ENCODE measurements around the gene KIF22. TPM values are rescaled to one million over a fixed set of nuclear protein-coding genes. Genes with fewer than 3 reads are reported as not detected.

KIF22 gene
- 100 to 1,000 TPM in 1 of 2 donors, 10 to 100 TPM in 1; 94.7 to 130 TPM for total RNA-seq
- 146 TPM for polyA plus RNA-seq (2013, experiment 1 of 2)
- polyA plus RNA-seq (2013, experiment 2 of 2): 138 TPM
- long read RNA-seq, experiment 1, transcript KIF22-201 (14 exons, 2,113 nt): major isoform, 33 of 69 reads
- long read RNA-seq, experiment 1, partial matches to known transcripts: 26 of 69 reads
- long read RNA-seq, experiment 1, other reads (novel, unspliced or antisense): 10 of 69 reads
- long read RNA-seq, experiment 2, transcript KIF22-201 (14 exons, 2,113 nt): major isoform, 254 of 331 reads
- long read RNA-seq, experiment 2, partial matches to known transcripts: 21 of 331 reads
- long read RNA-seq, experiment 2, other reads (novel, unspliced or antisense): 56 of 331 reads
- long read RNA-seq, experiment 3, transcript KIF22-201 (14 exons, 2,113 nt): major isoform, 577 of 684 reads
- long read RNA-seq, experiment 3, partial matches to known transcripts: 29 of 684 reads
- long read RNA-seq, experiment 3, other reads (novel, unspliced or antisense): 78 of 684 reads
- long read RNA-seq, experiment 4, transcript KIF22-201 (14 exons, 2,113 nt): major isoform, 118 of 140 reads
- long read RNA-seq, experiment 4, partial matches to known transcripts: 14 of 140 reads
- long read RNA-seq, experiment 4, other reads (novel, unspliced or antisense): 8 of 140 reads

- Histone ChIP-seq H3K9me3 (ENCODE audit: control insufficient read depth, low read length) (no peaks in the 10 kb centered on the region), H3K4me1 (ENCODE audit: control insufficient read depth, insufficient read depth, low read length) (no peaks in the 10 kb centered on the region), H3K27me3 (ENCODE audit: control insufficient read depth, insufficient read depth, low read length, poor library complexity, severe bottlenecking) (no peaks in the 10 kb centered on the region), H3K4me3 (ENCODE audit: low read length) (peak within 1 kb of the TSS; percentile 97), H3K9ac (ENCODE audit: extremely low read depth, low read length, poor library complexity, severe bottlenecking) (peak within 1 kb of the TSS; percentile 86), H3K27ac (ENCODE audit: low read depth, low read length) (peak within 1 kb of the TSS; percentile 78), H3K36me3 (ENCODE audit: control insufficient read depth, insufficient read depth, low read length) (peaks cover 15% of the 10 kb centered on the region)
- WGBS, 2 experiments (ENCODE audit: insufficient coverage in 1 of 2, insufficient read length in 1 of 2): 1 to 3% methylated on average over 34 to 67 of the region's 67 CpGs
- peak; percentile 83 for TF ChIP-seq CTCF (conservative IDR thresholded peaks at IDR 0.05)
- Mint-ChIP-seq H3K4me1 (peaks cover 18% of the 10 kb centered on the region), H3K27me3 (ENCODE audit: insufficient read depth) (peaks cover 7% of the 10 kb centered on the region), H3K36me3 (ENCODE audit: low read depth) (peaks cover 18% of the 10 kb centered on the region), H3K4me3 (peak within 1 kb of the TSS; percentile 99), H3K9me3 (no peaks in the 10 kb centered on the region), H3K27ac (peak within 1 kb of the TSS; percentile 99)
- peak; percentile 100 for DNase-seq
Observed at GRCh38 chr16:29790183-29790948, at the start of gene KIF22. TSS of gene KIF22 (plus strand) at chr16:29790751. CDS start at chr16:29790760, 9 bp downstream.

- TF ChIP-seq CTCF (conservative IDR thresholded peaks at IDR 0.05): no peak
- Mint-ChIP-seq H3K27me3 (ENCODE audit: insufficient read depth) (no peaks in the 10 kb centered on the region), H3K4me3 (no peak overlapping the region), H3K4me1 (peaks cover 20% of the 10 kb centered on the region), H3K27ac (no peak overlapping the region), H3K36me3 (ENCODE audit: low read depth) (peaks cover 3% of the 10 kb centered on the region), H3K9me3 (peaks cover 6% of the 10 kb centered on the region)
- H3K27me3 ChIP-seq (ENCODE audit: control insufficient read depth, insufficient read depth, low read length, poor library complexity, severe bottlenecking): no peaks in the 10 kb centered on the region
- no peaks in the 10 kb centered on the region for H3K9me3 ChIP-seq (ENCODE audit: control insufficient read depth, low read length)
- no peaks in the 10 kb centered on the region for H3K4me1 ChIP-seq (ENCODE audit: control insufficient read depth, insufficient read depth, low read length)
- no peaks in the 10 kb centered on the region for H3K36me3 ChIP-seq (ENCODE audit: control insufficient read depth, insufficient read depth, low read length)
- no peak overlapping the region for H3K27ac ChIP-seq (ENCODE audit: low read depth, low read length)
- WGBS, 2 experiments (ENCODE audit: insufficient coverage in 1 of 2, insufficient read length in 1 of 2): 93 to 100% methylated on average over 3 to 7 of the region's 7 CpGs
- DNase-seq: no peak
- H3K4me3 ChIP-seq (ENCODE audit: low read length): no peak overlapping the region
- no peak overlapping the region for H3K9ac ChIP-seq (ENCODE audit: extremely low read depth, low read length, poor library complexity, severe bottlenecking)
Observed at GRCh38 chr16:29742683-29743275, 47.8 kb upstream of the KIF22 start.

- no peaks in the 10 kb centered on the region for H3K27me3 Mint-ChIP-seq (ENCODE audit: insufficient read depth)
- H3K27ac ChIP-seq (ENCODE audit: low read depth, low read length): no peak overlapping the region
- no peak overlapping the region for H3K9ac ChIP-seq (ENCODE audit: extremely low read depth, low read length, poor library complexity, severe bottlenecking)
- H3K4me3 Mint-ChIP-seq: no peak overlapping the region
- H3K27ac Mint-ChIP-seq: peak overlapping the region; percentile 48
- H3K36me3 ChIP-seq (ENCODE audit: control insufficient read depth, insufficient read depth, low read length): no peaks in the 10 kb centered on the region
- no peak for DNase-seq
- WGBS, 2 experiments (ENCODE audit: insufficient coverage in 1 of 2, insufficient read length in 1 of 2): 90 to 100% methylated on average over 4 to 5 of the region's 5 CpGs
- H3K4me1 Mint-ChIP-seq: peaks cover 17% of the 10 kb centered on the region
- peaks cover 5% of the 10 kb centered on the region for H3K36me3 Mint-ChIP-seq (ENCODE audit: low read depth)
- no peaks in the 10 kb centered on the region for H3K4me1 ChIP-seq (ENCODE audit: control insufficient read depth, insufficient read depth, low read length)
- no peaks in the 10 kb centered on the region for H3K9me3 ChIP-seq (ENCODE audit: control insufficient read depth, low read length)
- H3K9me3 Mint-ChIP-seq: peaks cover 9% of the 10 kb centered on the region
- no peak for TF ChIP-seq CTCF (conservative IDR thresholded peaks at IDR 0.05)
- no peaks in the 10 kb centered on the region for H3K27me3 ChIP-seq (ENCODE audit: control insufficient read depth, insufficient read depth, low read length, poor library complexity, severe bottlenecking)
- H3K4me3 ChIP-seq (ENCODE audit: low read length): no peak overlapping the region
Observed at GRCh38 chr16:29743475-29743826, 47.1 kb upstream of the KIF22 start.
